ENCODE measurements around the gene PNPLA7. TPM values are rescaled to one million over a fixed set of nuclear protein-coding genes. Genes with fewer than 3 reads are reported as not detected.
A peak's percentile ranks its signal among the peaks of the same experiment; 100 is the strongest.
"Not testable (repeated sequence)": the region's sequence is repeated elsewhere in the genome, so short reads cannot be mapped to it uniquely, and the experiment has no call there.

PNPLA7 gene
- total RNA-seq, 1 donor from 2014 or later = 9.0 TPM

DNA sequence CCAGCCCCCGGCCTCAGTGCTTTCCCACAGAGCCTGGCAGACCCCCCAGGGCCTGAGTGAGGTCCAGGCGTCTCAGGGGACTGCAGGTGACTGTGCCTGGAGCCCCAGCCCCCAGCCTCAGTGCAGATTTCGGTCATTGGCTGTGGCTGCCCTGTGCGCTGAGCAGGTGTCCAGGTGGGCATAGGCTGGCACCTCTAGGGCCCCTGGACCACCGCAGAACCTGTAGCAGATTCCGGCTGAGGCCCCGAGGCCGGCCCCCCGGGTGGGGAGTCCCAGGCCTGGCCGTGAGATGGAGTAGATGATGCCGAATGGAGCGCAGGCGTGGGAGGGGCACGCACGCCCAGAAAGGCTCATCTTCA, 139.3 kb downstream of the PNPLA7 start:
- DNase-seq = no peak
- H3K36me3 ChIP-seq = no peaks in the 10 kb centered on the region
- peaks cover 76% of the 10 kb centered on the region for H3K4me1 ChIP-seq
- no peaks in the 10 kb centered on the region for H3K27me3 ChIP-seq (ENCODE audit: low read depth)
- intact Hi-C loops (cut with micrococcal nuclease) = no loop called here
- H3K9me3 ChIP-seq (replicated peaks) = no peaks in the 10 kb centered on the region
- peak overlapping the region; percentile 50 for H3K4me3 ChIP-seq
- H3K27ac ChIP-seq (replicated peaks) = peak overlapping the region; percentile 92
- TF ChIP-seq, protein P1, sequence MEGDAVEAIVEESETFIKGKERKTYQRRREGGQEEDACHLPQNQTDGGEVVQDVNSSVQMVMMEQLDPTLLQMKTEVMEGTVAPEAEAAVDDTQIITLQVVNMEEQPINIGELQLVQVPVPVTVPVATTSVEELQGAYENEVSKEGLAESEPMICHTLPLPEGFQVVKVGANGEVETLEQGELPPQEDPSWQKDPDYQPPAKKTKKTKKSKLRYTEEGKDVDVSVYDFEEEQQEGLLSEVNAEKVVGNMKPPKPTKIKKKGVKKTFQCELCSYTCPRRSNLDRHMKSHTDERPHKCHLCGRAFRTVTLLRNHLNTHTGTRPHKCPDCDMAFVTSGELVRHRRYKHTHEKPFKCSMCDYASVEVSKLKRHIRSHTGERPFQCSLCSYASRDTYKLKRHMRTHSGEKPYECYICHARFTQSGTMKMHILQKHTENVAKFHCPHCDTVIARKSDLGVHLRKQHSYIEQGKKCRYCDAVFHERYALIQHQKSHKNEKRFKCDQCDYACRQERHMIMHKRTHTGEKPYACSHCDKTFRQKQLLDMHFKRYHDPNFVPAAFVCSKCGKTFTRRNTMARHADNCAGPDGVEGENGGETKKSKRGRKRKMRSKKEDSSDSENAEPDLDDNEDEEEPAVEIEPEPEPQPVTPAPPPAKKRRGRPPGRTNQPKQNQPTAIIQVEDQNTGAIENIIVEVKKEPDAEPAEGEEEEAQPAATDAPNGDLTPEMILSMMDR (IDR thresholded peaks at IDR 0.05; ENCODE audit: borderline replicate concordance) = no peak

DNA sequence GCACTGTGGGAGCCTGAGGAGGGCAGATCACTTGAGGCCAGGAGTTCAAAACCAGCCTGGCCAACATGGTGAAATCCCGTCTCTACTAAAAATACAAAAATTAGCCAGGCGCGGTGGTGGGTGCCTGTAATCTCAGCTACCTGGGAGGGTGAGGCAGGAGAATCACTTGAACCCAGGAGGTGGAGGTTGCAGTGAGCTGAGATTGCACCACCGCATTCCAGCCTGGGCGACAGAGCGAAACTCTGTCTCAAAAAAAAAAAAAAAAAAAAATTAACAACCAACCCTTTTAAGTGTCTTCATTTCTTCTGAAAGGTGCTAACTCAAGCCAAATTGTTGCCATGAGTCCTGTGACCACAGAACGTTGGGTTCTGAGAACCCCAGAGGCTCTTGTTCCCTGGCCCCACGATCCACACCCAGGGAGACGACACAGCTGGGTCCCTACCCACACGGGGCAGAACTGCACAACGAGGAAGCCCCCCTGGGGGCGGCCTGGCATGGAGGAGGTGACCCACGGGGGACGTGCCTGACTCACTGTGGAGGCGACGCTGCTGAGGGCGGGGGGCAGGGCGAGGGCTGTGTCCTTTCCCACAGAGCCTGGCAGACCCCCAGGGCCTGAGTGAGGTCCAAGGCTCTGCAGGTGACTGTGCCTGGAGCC, 139.8 kb downstream of the PNPLA7 start:
- H3K36me3 ChIP-seq; H3K9me3 ChIP-seq (replicated peaks); H3K27me3 ChIP-seq (ENCODE audit: low read depth); intact Hi-C loops (cut with micrococcal nuclease); DNase-seq: not testable (repeated sequence)
- H3K4me1 ChIP-seq = peaks cover 78% of the 10 kb centered on the region
- peak overlapping the region; percentile 92 for H3K27ac ChIP-seq (replicated peaks)
- H3K4me3 ChIP-seq = peak overlapping the region; percentile 50

Small RNA genes within 50 kb of the gene (microRNA-seq; reads per million reads assigned to microRNA genes)
- not detected for gene MIR7114

Other genes with a start within 250 kb of the PNPLA7 start
- gene NRARP, start 248.1 kb downstream of the PNPLA7 start, total RNA-seq = 5.1 TPM
- gene EXD3, start 127.2 kb downstream of the PNPLA7 start, total RNA-seq = 9.2 TPM
- 2.0 TPM for gene NOXA1, start 127.0 kb downstream of the PNPLA7 start, total RNA-seq
- not detected for gene ENTPD8, start 109.0 kb downstream of the PNPLA7 start, total RNA-seq
- 9.8 TPM for gene NSMF, start 91.1 kb downstream of the PNPLA7 start, total RNA-seq
- gene MRPL41, start 1.5 kb upstream of the PNPLA7 start, total RNA-seq = 233 TPM
- gene DPH7, start 28.5 kb upstream of the PNPLA7 start, total RNA-seq = 18.0 TPM
- gene ZMYND19, start 40.1 kb upstream of the PNPLA7 start, total RNA-seq = 11.6 TPM
- gene ARRDC1, start 55.3 kb upstream of the PNPLA7 start, total RNA-seq = 16.2 TPM
- gene EHMT1, start 68.6 kb upstream of the PNPLA7 start, total RNA-seq = 31.3 TPM